Karpas-422 (cell line): ENCODE results near the gene TLE1. TPM values are rescaled to one million over a fixed set of nuclear protein-coding genes. Genes with fewer than 3 reads are reported as not detected.

Experiments
- DNase-seq: peaks from one replicate; pipeline ENCODE4 v3.0.0-alpha.2; 2015
- H2AFZ ChIP-seq: fragments of 200-600 bp; sonication (generic); 2 replicates; pipeline ENCODE4 v1.6.1; 2014; ENCODE audit warnings: antibody characterized with exemption, low read length, mixed read lengths
- H3K27ac ChIP-seq: fragments of 200-600 bp; sonication (generic); 2 replicates; pipeline ENCODE4 v1.5.1; 2014; ENCODE audit warnings: mild to moderate bottlenecking, low read length, moderate library complexity
- H3K27me3 ChIP-seq: fragments of 200-600 bp; sonication (generic); 2 replicates; pipeline ENCODE4 v1.6.1; 2014; ENCODE audit warnings: low read length, mixed read lengths
- H3K36me3 ChIP-seq: fragments of 200-600 bp; sonication (generic); 2 replicates; pipeline ENCODE4 v1.6.1; 2014; ENCODE audit warnings: low read length, mixed read lengths; ENCODE audit not compliant: insufficient read depth
- H3K4me1 ChIP-seq: fragments of 200-600 bp; sonication (generic); 2 replicates; pipeline ENCODE4 v1.6.1; 2014; ENCODE audit warnings: mild to moderate bottlenecking, low read length, mixed read lengths
- H3K4me2 ChIP-seq: fragments of 200-600 bp; sonication (generic); 2 replicates; pipeline ENCODE4 v1.6.1; 2014; ENCODE audit warnings: low read length, low read depth, mild to moderate bottlenecking; ENCODE audit not compliant: poor library complexity, severe bottlenecking
- H3K4me3 ChIP-seq: fragments of 200-600 bp; sonication (generic); 2 replicates; pipeline ENCODE4 v1.5.1; 2014; ENCODE audit warnings: mild to moderate bottlenecking, antibody characterized with exemption, low read length, mixed read lengths
- H3K79me2 ChIP-seq: fragments of 200-600 bp; sonication (generic); 2 replicates; pipeline ENCODE4 v1.6.1; 2014; ENCODE audit warnings: mild to moderate bottlenecking, low read length, mixed read lengths
- H3K9ac ChIP-seq: fragments of 200-600 bp; sonication (generic); 2 replicates; pipeline ENCODE4 v1.6.0; 2014; ENCODE audit warnings: low read length
- H3K9me2 ChIP-seq: fragments of 200-600 bp; sonication (generic), shearing (Covaris generic); replicated peaks from 2 replicates; pipeline ENCODE4 v1.6.0; 2014; ENCODE audit warnings: mild to moderate bottlenecking, low read length, moderate library complexity; ENCODE audit not compliant: insufficient read depth
- H3K9me3 ChIP-seq: fragments of 300-700, 200-600 bp; sonication (generic); 2 replicates; pipeline ENCODE4 v1.6.1; 2014; ENCODE audit warnings: low read length, mixed read lengths
- H4K20me1 ChIP-seq: fragments of 200-600 bp; sonication (generic); 2 replicates; pipeline ENCODE4 v1.6.1; 2014; ENCODE audit warnings: mild to moderate bottlenecking, antibody characterized with exemption, low read length, low read depth; ENCODE audit not compliant: insufficient read depth
- total RNA-seq: library from RNA; depleted of rRNA; stranded (reverse); fragments of >200 nt; shearing (Covaris generic); gene quantifications from 2 replicates; pipeline ENCODE4 v1.2.3, GENCODE V29; 2014; ENCODE audit warnings: low replicate concordance

TLE1 gene
- total RNA-seq, 1 experiment from 2014 or later = not detected

DNA sequence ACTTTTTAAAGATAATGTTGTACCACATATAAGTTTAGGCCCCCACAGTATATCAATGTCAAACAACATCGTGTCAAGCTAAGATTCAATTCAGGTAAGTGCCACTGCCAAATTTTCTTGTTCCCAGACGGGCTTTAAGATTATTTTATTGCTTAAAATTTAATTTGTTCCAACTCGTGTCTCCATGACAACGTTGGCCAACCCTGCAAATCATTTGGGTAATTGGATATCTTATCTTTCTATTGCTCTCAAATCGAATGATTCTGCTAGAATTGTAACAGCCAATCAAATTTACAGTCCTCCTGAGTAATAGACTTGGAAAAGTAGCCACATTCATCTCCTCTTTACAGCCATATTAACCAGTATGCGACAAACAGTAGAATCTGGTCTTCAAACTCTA, 19.5 kb downstream of the TLE1 start:
- no peak overlapping the region for H3K27ac ChIP-seq
- no peaks in the 10 kb centered on the region for H3K9me2 ChIP-seq
- H3K9ac ChIP-seq = no peak overlapping the region
- no peak overlapping the region for H3K4me3 ChIP-seq
- H3K79me2 ChIP-seq = no peaks in the 10 kb centered on the region
- no peaks in the 10 kb centered on the region for H4K20me1 ChIP-seq
- H3K4me2 ChIP-seq = no peak overlapping the region
- H2AFZ ChIP-seq = no peak overlapping the region
- DNase-seq = no peak
- no peaks in the 10 kb centered on the region for H3K27me3 ChIP-seq
- peaks cover 9% of the 10 kb centered on the region for H3K9me3 ChIP-seq
- no peaks in the 10 kb centered on the region for H3K36me3 ChIP-seq
- H3K4me1 ChIP-seq = peaks cover 6% of the 10 kb centered on the region

DNA sequence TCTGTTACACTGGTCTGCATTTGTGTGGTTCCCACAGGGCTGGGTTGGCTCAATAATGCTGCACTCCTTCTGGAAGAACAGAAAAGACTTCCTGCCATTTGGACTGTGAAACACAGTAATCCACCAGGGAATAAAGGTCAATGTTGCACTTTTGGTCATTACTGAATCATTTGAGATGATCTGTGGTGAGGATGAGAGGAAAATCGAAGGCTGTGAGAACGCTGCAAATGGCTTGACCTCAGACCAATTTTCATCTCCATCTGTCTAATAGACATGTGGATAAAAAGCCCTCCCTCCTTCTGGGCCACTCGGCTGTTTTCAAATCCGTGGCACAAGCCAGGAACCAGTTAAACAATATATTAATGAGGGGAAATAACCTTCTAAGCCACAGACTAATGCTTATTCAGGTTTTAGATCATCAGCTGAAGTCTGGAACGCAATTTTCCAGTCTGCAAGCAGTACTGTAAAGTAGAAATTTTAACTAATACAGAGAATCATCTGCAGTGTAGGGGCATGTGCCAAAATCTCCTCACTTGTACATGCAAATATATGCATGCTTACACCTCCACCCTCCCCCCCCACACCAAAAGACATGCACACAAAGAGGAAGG, 20.2 kb downstream of the TLE1 start:
- Histone ChIP-seq H3K4me3 (no peak overlapping the region), H2AFZ (no peak overlapping the region), H3K9ac (no peak overlapping the region), H3K79me2 (no peaks in the 10 kb centered on the region), H3K9me3 (peaks cover 7% of the 10 kb centered on the region), H3K4me1 (peaks cover 13% of the 10 kb centered on the region), H4K20me1 (no peaks in the 10 kb centered on the region), H3K4me2 (no peak overlapping the region), H3K36me3 (no peaks in the 10 kb centered on the region), H3K27ac (no peak overlapping the region), H3K27me3 (no peaks in the 10 kb centered on the region), H3K9me2 (no peaks in the 10 kb centered on the region)
- no peak for DNase-seq

DNA sequence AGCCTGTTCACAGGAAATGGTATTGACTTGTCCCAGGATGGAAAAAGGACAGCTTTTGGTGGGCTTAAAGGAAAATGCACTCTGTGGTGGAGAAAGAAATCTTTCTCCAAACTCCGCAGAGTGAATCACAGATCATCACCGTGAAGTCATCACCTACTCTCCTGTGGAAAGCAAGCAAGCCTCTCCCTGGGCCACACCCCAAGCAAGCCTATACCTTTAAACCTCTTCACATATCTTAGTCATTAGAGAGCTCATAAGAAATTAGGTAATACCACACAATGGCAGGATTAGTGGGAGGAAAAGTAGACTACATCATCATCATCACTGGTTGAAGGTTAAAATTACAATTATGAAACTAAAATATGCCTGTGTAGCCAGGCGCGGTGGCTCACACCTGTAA, 23.2 kb downstream of the TLE1 start:
- H3K4me1 ChIP-seq = peaks cover 13% of the 10 kb centered on the region
- no peak overlapping the region for H3K27ac ChIP-seq
- no peak overlapping the region for H2AFZ ChIP-seq
- no peaks in the 10 kb centered on the region for H3K27me3 ChIP-seq
- H4K20me1 ChIP-seq = no peaks in the 10 kb centered on the region
- no peaks in the 10 kb centered on the region for H3K36me3 ChIP-seq
- no peak overlapping the region for H3K4me2 ChIP-seq
- DNase-seq = no peak
- H3K9me2 ChIP-seq = no peaks in the 10 kb centered on the region
- H3K9ac ChIP-seq = no peak overlapping the region
- no peaks in the 10 kb centered on the region for H3K79me2 ChIP-seq
- H3K4me3 ChIP-seq = no peak overlapping the region
- H3K9me3 ChIP-seq = peaks cover 6% of the 10 kb centered on the region; the same call in 1 of the 2 replicates

DNA sequence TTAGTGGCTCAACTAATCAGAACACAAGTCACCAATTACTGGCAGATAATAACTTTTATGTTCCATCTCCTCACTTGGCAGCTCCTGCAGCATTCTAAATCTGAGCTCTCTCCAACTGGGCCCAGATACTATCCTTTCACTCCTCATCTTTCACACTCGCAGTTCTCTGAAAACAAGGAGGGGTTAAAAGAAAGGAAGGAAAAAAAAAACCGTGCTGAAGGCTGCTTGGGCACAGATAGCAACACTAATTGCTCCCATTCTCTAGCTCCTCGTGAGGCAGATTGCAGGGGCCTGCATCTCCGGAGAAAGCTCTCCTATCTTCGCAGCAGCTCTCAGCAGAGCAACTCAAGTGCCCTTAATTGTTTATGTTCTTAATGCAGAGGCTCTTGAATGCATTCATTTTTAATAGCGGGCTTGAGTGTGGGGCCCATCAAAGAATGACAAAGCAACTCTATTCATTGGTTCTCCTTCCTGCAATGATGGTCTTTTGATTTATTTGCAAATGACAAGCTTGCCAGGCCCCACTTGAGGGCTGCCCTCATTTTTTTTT, 23.9 kb downstream of the TLE1 start:
- Histone ChIP-seq H3K4me2 (no peak overlapping the region), H3K9me2 (no peaks in the 10 kb centered on the region), H3K79me2 (no peaks in the 10 kb centered on the region), H3K36me3 (no peaks in the 10 kb centered on the region), H4K20me1 (no peaks in the 10 kb centered on the region), H3K9ac (no peak overlapping the region), H3K4me3 (no peak overlapping the region), H3K27ac (no peak overlapping the region), H3K9me3 (peaks cover 6% of the 10 kb centered on the region; the same call in 1 of the 2 replicates), H3K4me1 (peaks cover 13% of the 10 kb centered on the region), H2AFZ (no peak overlapping the region), H3K27me3 (no peaks in the 10 kb centered on the region)
- no peak for DNase-seq

DNA sequence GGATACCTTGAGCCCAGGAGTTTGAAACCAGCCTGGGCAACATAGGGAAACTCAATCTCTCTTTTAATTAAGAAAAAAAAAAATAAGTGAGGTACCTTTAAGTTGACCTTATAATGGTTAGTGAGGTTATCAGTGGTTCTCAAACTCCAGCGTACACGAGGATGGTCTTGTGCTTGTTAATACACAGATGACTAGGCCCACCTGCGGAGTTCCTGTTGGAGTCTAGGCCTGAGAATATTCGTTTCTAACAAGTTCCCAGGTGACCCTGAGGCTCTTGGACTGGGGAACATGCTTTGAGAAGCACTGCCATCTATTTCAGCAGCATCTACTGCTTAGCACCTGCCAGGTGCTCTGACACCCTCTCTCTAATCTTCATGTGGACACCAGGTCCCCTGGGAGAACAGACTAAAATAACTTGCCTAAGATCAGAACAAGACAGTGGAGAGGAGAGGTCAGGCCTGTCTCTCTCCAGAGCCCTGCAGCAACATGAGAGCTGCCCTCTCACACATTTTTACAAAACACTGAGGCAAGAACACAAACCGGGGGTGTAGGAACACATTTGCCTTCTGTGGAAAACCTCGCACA, 24.6 kb downstream of the TLE1 start:
- Histone ChIP-seq H3K4me1 (peaks cover 13% of the 10 kb centered on the region), H3K4me2 (no peak overlapping the region), H3K9ac (no peak overlapping the region), H3K4me3 (no peak overlapping the region), H3K79me2 (no peaks in the 10 kb centered on the region), H3K27ac (no peak overlapping the region), H4K20me1 (no peaks in the 10 kb centered on the region), H2AFZ (no peak overlapping the region), H3K27me3 (no peaks in the 10 kb centered on the region), H3K9me3 (peaks cover 6% of the 10 kb centered on the region), H3K9me2 (no peaks in the 10 kb centered on the region), H3K36me3 (no peaks in the 10 kb centered on the region)
- DNase-seq = peak; percentile 57

DNA sequence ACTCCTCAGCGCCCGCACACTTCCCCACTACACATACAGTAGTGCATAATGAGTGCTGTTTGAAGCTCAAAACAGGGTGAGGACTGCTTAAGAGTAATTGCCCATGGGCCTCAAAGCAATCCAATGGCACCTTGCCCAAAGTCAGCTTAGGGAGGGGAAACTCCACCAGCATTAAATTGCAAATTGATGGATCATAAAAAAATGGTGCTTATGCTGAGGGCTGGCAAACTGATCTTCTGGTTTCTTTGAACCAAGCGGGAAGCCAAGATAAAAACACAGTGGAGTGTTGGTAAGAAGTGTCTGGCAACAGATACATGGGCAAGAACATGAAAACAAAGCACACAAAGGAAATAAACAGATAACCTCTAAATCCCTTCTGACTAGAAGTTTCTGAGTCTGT, 28.0 kb downstream of the TLE1 start:
- peaks cover 3% of the 10 kb centered on the region; the same call in 1 of the 2 replicates for H3K9me3 ChIP-seq
- no peaks in the 10 kb centered on the region for H3K27me3 ChIP-seq
- DNase-seq = no peak
- H3K36me3 ChIP-seq = no peaks in the 10 kb centered on the region
- no peak overlapping the region for H3K27ac ChIP-seq
- no peak overlapping the region for H3K4me3 ChIP-seq
- H2AFZ ChIP-seq = no peak overlapping the region
- no peaks in the 10 kb centered on the region for H4K20me1 ChIP-seq
- H3K4me1 ChIP-seq = peaks cover 15% of the 10 kb centered on the region
- no peak overlapping the region for H3K9ac ChIP-seq
- no peaks in the 10 kb centered on the region for H3K9me2 ChIP-seq
- H3K79me2 ChIP-seq = no peaks in the 10 kb centered on the region
- no peak overlapping the region for H3K4me2 ChIP-seq

DNA sequence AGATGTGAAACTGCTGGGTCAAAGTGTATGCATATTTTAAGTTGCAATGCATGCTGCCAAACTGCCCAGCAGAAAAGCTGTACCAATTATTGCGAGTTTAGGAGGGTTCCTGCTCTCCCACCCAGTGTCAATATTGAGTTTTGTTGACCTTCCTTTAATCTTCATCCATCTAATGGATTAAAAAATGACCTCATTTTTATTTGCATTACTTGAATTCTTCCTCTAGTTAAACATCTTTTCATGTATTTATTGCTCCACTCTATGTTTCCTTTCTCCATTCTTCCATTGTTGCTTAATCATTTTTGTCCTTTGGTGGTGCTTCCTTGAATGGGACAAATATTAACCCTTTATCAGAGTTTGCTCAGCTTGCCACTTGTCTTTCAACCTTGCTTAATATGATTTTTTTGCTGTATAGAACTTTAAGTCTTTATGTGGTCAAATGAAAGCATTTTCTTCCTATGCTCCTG, 32.4 kb downstream of the TLE1 start:
- Histone ChIP-seq H3K9me3 (peaks cover 3% of the 10 kb centered on the region; the same call in 1 of the 2 replicates), H3K4me2 (no peak overlapping the region), H3K27me3 (no peaks in the 10 kb centered on the region), H4K20me1 (no peaks in the 10 kb centered on the region), H2AFZ (no peak overlapping the region), H3K9me2 (no peaks in the 10 kb centered on the region), H3K4me3 (no peak overlapping the region), H3K79me2 (no peaks in the 10 kb centered on the region), H3K9ac (no peak overlapping the region), H3K4me1 (peaks cover 22% of the 10 kb centered on the region), H3K36me3 (no peaks in the 10 kb centered on the region), H3K27ac (no peak overlapping the region)
- DNase-seq = no peak

DNA sequence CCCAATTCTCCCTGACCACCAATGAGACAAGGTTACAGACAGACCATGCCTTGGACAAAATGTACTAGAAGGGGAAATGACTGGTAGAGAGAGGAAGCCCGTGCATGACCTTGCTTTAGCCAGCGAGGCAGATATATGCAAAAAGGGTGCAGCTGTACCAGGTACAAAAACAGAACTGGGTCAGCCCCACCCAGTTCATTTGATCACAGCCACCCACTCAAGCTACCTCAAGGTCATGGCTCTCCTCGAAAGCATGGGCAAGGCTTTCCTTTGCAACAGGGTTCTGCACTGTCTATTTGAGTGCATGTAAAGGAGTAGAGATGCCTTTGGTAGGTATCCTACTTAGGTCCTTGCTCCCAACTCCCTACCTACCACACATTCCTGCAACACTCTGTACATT, 33.3 kb downstream of the TLE1 start:
- Histone ChIP-seq H2AFZ (no peak overlapping the region), H3K4me1 (peaks cover 22% of the 10 kb centered on the region), H3K36me3 (no peaks in the 10 kb centered on the region), H3K4me2 (peak overlapping the region; percentile 38), H3K27ac (no peak overlapping the region), H4K20me1 (no peaks in the 10 kb centered on the region), H3K27me3 (no peaks in the 10 kb centered on the region), H3K4me3 (no peak overlapping the region), H3K9me2 (no peaks in the 10 kb centered on the region), H3K9ac (no peak overlapping the region), H3K9me3 (peaks cover 3% of the 10 kb centered on the region; the same call in 1 of the 2 replicates), H3K79me2 (no peaks in the 10 kb centered on the region)
- peak; percentile 79 for DNase-seq
